Esophagus mucosa (tissue), 1 donor: ENCODE data around the gene GIMAP5. TPM values are rescaled to one million over a fixed set of nuclear protein-coding genes. Genes with fewer than 3 reads are reported as not detected.
"Not testable (repeated sequence)": the region's sequence is repeated elsewhere in the genome, so short reads cannot be mapped to it uniquely, and the experiment has no call there.

Experiments used
- ATAC-seq: fragments of 200-7000 bp; cut with Tn5 transposase; one replicate; pipeline ENCODE4 v1.9.1; 2020
- total RNA-seq: library from RNA; stranded (reverse); gene quantifications from one replicate; pipeline ENCODE4 v1.2.4, GENCODE V29; 2023
- donor health status: DM: yes; HTN: yes; CAD: no.

Gene GIMAP5
- total RNA-seq, 1 donor from 2014 or later: 1.4 TPM

GRCh38 chr7:150735596-150736358 lies 1.4 kb upstream of the GIMAP5 start:
- no peak for ATAC-seq

- ATAC-seq: no peak
Observed at GRCh38 chr7:150736864-150737263, 354 bp upstream of the GIMAP5 start.

GRCh38 chr7:150738092-150738491 lies 874 bp downstream of the GIMAP5 start:
- ATAC-seq: no peak

GRCh38 chr7:150738591-150739001 lies 1.4 kb downstream of the GIMAP5 start:
- ATAC-seq: peak; percentile 82

DNA sequence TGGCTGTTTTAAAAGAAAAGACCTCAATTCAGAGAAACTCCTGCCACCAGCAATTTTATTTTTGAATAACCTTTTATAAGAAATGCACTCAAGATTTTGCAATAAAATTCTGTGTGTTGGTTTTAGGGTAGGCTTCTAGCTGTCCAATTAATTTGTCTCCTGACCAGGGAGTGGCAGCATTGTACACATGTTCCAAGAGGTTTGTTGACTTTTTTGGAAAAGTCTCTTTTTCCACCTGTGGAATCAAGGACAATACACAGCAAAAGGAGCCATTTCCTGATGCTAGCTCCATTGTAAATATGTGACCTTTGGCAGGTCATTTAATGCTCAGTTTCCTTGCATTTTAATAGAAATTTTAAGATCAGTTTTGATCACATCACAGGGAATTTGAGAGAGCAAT lies 1.8 kb downstream of the GIMAP5 start:
- ATAC-seq: no peak

GRCh38 chr7:150740053-150740452 lies 2.8 kb downstream of the GIMAP5 start:
- no peak for ATAC-seq

GRCh38 chr7:150742286-150742968 lies 5.2 kb downstream of the GIMAP5 start:
- no peak for ATAC-seq

GRCh38 chr7:150744041-150744656 lies 6.9 kb downstream of the GIMAP5 start:
- ATAC-seq: no peak

DNA sequence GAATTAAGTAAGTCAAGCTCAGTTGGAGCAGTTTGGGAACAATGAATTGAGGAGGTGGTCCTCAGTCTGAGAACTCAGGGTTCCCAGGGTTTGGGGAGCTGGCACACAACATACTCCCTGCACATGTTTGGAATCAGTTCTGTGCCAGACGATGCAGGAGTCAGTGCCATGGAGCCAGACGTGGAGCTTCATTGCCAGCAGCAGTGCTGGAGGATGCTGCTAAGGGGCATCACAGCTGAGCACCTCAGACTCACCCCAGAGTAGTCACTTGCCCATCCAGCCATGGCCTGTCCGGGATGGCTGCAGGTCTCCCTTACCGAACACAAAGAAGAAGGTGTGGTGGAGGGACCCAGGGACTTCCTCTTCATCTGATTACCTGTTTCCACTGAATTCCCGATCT lies 7.9 kb downstream of the GIMAP5 start:
- no peak for ATAC-seq

DNA sequence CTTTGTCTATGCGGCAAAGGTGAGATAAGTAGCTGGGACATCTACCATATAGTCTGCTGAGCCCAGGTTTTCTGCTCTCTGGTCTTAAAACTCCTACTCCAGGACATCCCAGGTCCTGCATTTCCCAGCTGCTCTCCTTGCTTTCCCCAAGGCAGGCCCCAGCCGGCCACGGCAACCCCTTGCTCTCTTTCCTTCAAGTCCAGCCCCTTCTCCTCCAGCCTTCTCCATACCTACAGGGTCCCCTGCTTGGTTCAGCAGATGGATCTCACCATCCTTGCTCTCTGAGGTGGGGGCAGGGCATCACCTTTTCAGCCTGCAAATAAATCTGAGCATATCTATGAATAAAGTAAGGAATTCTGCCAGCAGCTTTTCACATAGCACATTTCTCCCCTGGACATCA lies 8.7 kb downstream of the GIMAP5 start:
- ATAC-seq: no peak

- ATAC-seq: peak; percentile 32
Observed at GRCh38 chr7:150746921-150747320, 9.7 kb downstream of the GIMAP5 start.

DNA sequence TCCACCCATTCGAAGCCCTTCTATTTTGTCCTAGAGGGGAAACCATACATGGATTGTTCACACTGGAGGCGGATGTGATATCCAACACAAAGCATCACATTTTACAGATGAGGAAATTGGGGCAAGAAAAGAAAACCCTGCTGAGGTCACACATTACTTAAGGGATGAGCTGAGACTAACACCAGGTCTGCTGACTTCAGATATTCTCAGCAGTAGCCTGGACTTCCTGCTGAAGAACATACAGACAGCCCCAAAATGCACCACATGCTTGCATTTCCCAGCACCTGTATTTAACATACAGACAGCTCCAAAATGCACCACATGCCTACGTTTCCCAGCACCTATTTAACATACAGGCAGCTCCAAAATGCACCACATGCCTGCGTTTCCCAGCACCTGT lies 11.2 kb downstream of the GIMAP5 start:
- ATAC-seq: no peak

- no peak for ATAC-seq
Observed at GRCh38 chr7:150751702-150752101, 14.5 kb downstream of the GIMAP5 start.

DNA sequence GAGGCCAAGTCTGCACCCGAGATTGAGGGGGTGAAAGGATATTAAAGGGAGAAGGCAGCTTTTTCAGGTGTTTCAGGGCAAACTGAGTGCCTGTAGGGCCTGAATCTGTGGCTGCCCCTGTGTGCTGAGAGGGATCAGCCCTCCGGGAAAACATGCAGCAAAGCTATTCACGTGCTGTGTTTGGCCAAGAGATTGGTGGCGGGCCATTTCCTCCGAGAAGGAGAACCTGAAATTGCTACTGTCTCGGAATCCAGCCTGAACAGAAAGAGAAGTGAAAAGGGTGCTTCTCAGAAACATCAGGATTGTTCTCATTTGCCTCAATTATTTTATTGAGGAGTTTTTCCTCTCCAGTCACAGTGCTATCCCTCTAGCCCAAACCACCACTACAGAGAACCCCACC lies 16.0 kb downstream of the GIMAP5 start:
- no peak for ATAC-seq

DNA sequence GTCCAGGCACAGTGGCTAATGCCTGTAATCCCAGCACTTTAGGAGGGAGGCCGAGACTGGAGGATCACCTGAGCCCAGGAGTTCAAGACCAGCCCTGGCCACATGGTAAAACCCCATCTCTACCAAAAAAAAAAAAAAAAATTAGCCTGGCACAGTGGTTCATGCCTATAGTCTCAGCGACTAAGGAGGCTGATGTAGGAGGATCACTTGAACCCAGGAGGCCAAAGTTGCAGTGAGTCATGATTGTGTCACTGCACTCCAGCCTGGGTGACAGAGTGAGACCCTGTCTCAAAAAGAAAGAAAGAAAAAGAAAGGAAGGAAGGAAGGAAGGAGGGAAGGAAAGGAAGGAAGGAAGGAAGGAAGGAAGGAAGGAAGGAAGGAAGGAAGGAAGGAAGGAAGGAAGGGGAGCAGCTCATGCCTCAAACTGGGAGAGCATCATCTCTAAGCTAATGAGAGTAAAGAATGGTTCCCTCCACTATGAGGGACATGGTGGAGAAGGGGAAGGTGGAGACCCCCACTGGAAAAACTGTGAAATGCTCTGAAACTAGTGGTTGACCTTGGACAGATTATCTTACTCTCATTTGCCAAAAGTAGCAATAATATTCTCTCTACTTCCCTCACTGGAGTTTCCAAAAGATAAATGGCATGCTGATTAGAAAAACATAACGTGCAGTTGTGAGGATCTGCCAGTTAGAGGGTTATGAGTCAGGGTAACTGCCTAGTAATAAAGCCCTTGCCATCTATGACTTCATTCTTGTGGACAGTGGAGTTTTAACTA lies 16.8 kb downstream of the GIMAP5 start:
- no peak for ATAC-seq

GRCh38 chr7:150754951-150755350 lies 17.7 kb downstream of the GIMAP5 start:
- no peak for ATAC-seq

- ATAC-seq: peak; percentile 52
Observed at GRCh38 chr7:150755473-150756099, 18.4 kb downstream of the GIMAP5 start.

DNA sequence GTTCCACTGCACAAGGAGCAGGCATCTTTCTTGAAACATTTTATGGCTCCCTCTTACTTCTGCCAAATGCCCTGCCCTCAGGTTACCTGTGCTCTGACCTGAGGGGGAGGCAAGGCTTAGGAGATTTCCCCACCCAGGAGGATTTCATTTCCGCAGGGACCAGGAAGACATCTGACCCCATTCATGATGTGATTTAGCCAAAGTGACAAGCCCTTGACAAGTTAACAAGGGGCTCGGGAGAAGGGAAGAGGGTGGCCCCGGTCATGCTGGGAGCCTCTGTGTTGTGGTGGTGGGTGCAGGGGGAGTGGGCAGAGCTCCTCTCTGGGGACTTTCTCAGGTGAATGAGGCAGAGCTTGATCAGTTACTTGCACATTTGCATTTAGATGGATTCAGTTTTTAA lies 18.9 kb downstream of the GIMAP5 start:
- no peak for ATAC-seq

GRCh38 chr7:150756858-150757257 lies 19.6 kb downstream of the GIMAP5 start:
- no peak for ATAC-seq

- no peak for ATAC-seq
Observed at GRCh38 chr7:150759479-150759878, 22.3 kb downstream of the GIMAP5 start.

- no peak for ATAC-seq
Observed at GRCh38 chr7:150766334-150766709, 29.1 kb downstream of the GIMAP5 start.

DNA sequence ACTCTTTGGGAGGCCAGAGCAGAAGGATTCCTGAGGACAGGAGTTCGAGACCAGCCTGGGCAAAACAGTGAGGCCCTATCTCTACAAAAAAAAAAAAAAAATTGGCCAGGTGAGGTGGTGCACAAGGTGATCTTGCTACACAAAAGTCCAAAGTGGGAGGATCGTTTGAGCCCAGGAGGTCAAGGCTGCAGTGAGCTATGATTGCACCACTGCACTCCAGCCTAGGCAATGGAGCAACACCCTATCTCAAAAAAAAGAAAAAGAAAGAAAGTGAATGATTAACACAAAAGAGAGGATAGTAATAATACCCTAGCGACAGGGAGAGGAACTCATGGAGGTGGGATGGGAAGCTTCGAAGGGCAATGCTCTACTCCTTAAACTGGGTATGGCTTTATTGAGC lies 32.5 kb downstream of the GIMAP5 start:
- ATAC-seq: no peak

GRCh38 chr7:150774131-150774530 lies 36.9 kb downstream of the GIMAP5 start:
- not testable (repeated sequence) for ATAC-seq
